H1 (cell line): ENCODE results near the gene EMP3. TPM values are rescaled to one million over a fixed set of nuclear protein-coding genes. Genes with fewer than 3 reads are reported as not detected.

ENCODE experiments used
- CTCF ChIA-PET: fragments of 300-600 bp; sonication (Branson Sonifier 250); formaldehyde crosslinking; loops from one replicate; lab custom pipeline; 2021; ENCODE audit not compliant: partially characterized antibody; lab: Charles Lee
- POLR2A ChIA-PET: fragments of 300-600 bp; sonication (Branson Sonifier 250); formaldehyde crosslinking; loops from one replicate; lab custom pipeline; 2021; ENCODE audit warnings: inconsistent platforms; ENCODE audit not compliant: partially characterized antibody; lab: Charles Lee
- DNase-seq, 2 experiments: peaks; one replicate each; pipeline versions ENCODE4 v3.0.0 to v3.0.0-alpha.2; 2010 to 2022; ENCODE audit warnings: low spot score in 2 of 2, low read depth in 1 of 2, mixed read lengths in 1 of 2
- FAIRE-seq: peaks from 2 replicates; lab custom pipeline; 2011; peaks lifted over from hg19 to GRCh38; lab: Jason Lieb, UNC
- H2AFZ ChIP-seq: 2 replicates; pipeline ENCODE4 v1.8.1; 2012; ENCODE audit warnings: low read length, inconsistent platforms
- H2AK5ac ChIP-seq: 2 replicates; pipeline ENCODE4 v1.6.1; 2013; ENCODE audit warnings: low read depth, low read length
- H2BK120ac ChIP-seq: replicated peaks from 2 replicates; pipeline ENCODE3; 2013; ENCODE audit warnings: low read depth, low read length, inconsistent platforms
- H2BK12ac ChIP-seq: 2 replicates; pipeline ENCODE4 v1.6.1; 2013; ENCODE audit warnings: low read depth, low read length
- H2BK15ac ChIP-seq: 2 replicates; pipeline ENCODE4 v1.6.1; 2013; ENCODE audit warnings: low read length
- H2BK20ac ChIP-seq: 2 replicates; pipeline ENCODE4 v1.6.1; 2013; ENCODE audit warnings: low read length
- H2BK5ac ChIP-seq: 2 replicates; pipeline ENCODE4 v1.6.1; 2013; ENCODE audit warnings: low read depth, low read length
- H3K14ac ChIP-seq: 2 replicates; pipeline ENCODE4 v1.6.1; 2013; ENCODE audit warnings: inconsistent platforms; ENCODE audit not compliant: insufficient read length
- H3K18ac ChIP-seq: 2 replicates; pipeline ENCODE4 v1.6.1; 2013; ENCODE audit warnings: low read length; ENCODE audit errors: extremely low read depth
- H3K23ac ChIP-seq: 2 replicates; pipeline ENCODE4 v1.6.1; 2013; ENCODE audit warnings: inconsistent platforms; ENCODE audit not compliant: insufficient read length
- H3K23me2 ChIP-seq: 2 replicates; pipeline ENCODE4 v1.6.1; 2013; ENCODE audit warnings: low read depth, low read length
- H3K27ac ChIP-seq: 2 replicates; pipeline ENCODE4 v1.6.1; 2011; ENCODE audit warnings: low read depth, low read length, inconsistent platforms
- H3K27me3 ChIP-seq, 4 experiments: replicated peaks in 1 of 4; 1 replicate in 1 of 4; 2 replicates in 3 of 4; pipeline versions ENCODE4 v1.6.1 to v1.8.1; 2011 to 2013; ENCODE audit warnings: low read length in 3 of 4, mild to moderate bottlenecking in 3 of 4, inconsistent platforms in 2 of 4, mixed read lengths in 2 of 4, moderate library complexity in 1 of 4; ENCODE audit not compliant: control insufficient read depth in 3 of 4, insufficient read depth in 3 of 4; ENCODE audit errors: extremely low read depth in 1 of 4
- H3K36me3 ChIP-seq, 4 experiments: 2 replicates each; pipeline versions ENCODE4 v1.6.1 to v1.8.1; 2011 to 2013; ENCODE audit warnings: mild to moderate bottlenecking in 4 of 4, low read length in 3 of 4, moderate library complexity in 2 of 4, control low read depth in 1 of 4, inconsistent platforms in 1 of 4; ENCODE audit not compliant: insufficient read depth in 4 of 4, control insufficient read depth in 2 of 4
- H3K4ac ChIP-seq: replicated peaks from 2 replicates; pipeline ENCODE3; 2013; ENCODE audit warnings: low read length, low read depth, mixed read lengths, inconsistent platforms; ENCODE audit not compliant: insufficient read length
- H3K4me1 ChIP-seq, 4 experiments: replicated peaks in 1 of 4; 1 replicate in 1 of 4; 2 replicates in 3 of 4; pipeline versions ENCODE4 v1.6.1 to v1.8.1; 2011 to 2013; ENCODE audit warnings: low read length in 3 of 4, inconsistent platforms in 2 of 4, mixed read lengths in 1 of 4; ENCODE audit not compliant: insufficient read depth in 4 of 4, control insufficient read depth in 3 of 4
- H3K4me2 ChIP-seq, 2 experiments: 2 replicates each; pipeline versions ENCODE4 v1.6.1 to v1.8.1; 2011 to 2013; ENCODE audit warnings: low read depth in 2 of 2, low read length in 2 of 2, control low read depth in 1 of 2, inconsistent platforms in 1 of 2, mild to moderate bottlenecking in 1 of 2; ENCODE audit not compliant: insufficient read depth in 1 of 2
- H3K4me3 ChIP-seq, 4 experiments: fragments of 200-600, 300-600 bp in 1 of 4; sonication (generic), shearing (Covaris generic), sonication (Bioruptor Twin) in 1 of 4; 2 replicates each; pipeline versions ENCODE4 v1.5.1 to v1.8.1; 2011 to 2016; ENCODE audit warnings: low read length in 4 of 4, low read depth in 3 of 4, control low read depth in 2 of 4, inconsistent platforms in 2 of 4, mild to moderate bottlenecking in 2 of 4, mixed read lengths in 1 of 4, moderate library complexity in 1 of 4; ENCODE audit not compliant: insufficient read depth in 2 of 4; ENCODE audit errors: extremely low read depth in 1 of 4
- H3K56ac ChIP-seq: replicated peaks from 2 replicates; pipeline ENCODE3; 2013; ENCODE audit warnings: low read depth, mild to moderate bottlenecking, mixed read lengths, low read length, inconsistent platforms; ENCODE audit not compliant: insufficient read length
- H3K79me1 ChIP-seq: 2 replicates; pipeline ENCODE4 v1.6.1; 2013; ENCODE audit warnings: low read depth, low read length, control low read depth
- H3K79me2 ChIP-seq, 2 experiments: 2 replicates each; pipeline versions ENCODE4 v1.6.1 to v1.8.1; 2012 to 2013; ENCODE audit warnings: low read length in 2 of 2, mild to moderate bottlenecking in 2 of 2, inconsistent platforms in 1 of 2; ENCODE audit not compliant: insufficient read depth in 2 of 2, control insufficient read depth in 1 of 2
- H3K9ac ChIP-seq, 4 experiments: replicated peaks in 1 of 4; 1 replicate in 1 of 4; 2 replicates in 3 of 4; pipeline versions ENCODE4 v1.6.1 to v1.8.1; 2011 to 2013; ENCODE audit warnings: low read depth in 3 of 4, low read length in 3 of 4, control low read depth in 2 of 4, mild to moderate bottlenecking in 2 of 4, moderate library complexity in 2 of 4, inconsistent platforms in 1 of 4; ENCODE audit errors: extremely low read depth in 1 of 4
- H3K9me3 ChIP-seq, 2 experiments: 2 replicates each; pipeline versions ENCODE4 v1.6.1 to v1.8.1; 2012 to 2013; ENCODE audit warnings: mild to moderate bottlenecking in 2 of 2, moderate library complexity in 2 of 2, control low read depth in 1 of 2, inconsistent platforms in 1 of 2, low read depth in 1 of 2, low read length in 1 of 2, mixed read lengths in 1 of 2; ENCODE audit not compliant: insufficient read depth in 2 of 2
- H4K20me1 ChIP-seq, 2 experiments: replicated peaks in 1 of 2; 2 replicates each; pipeline versions ENCODE3 to v1.8.1; 2011 to 2013; ENCODE audit warnings: inconsistent platforms in 2 of 2, low read length in 2 of 2, mild to moderate bottlenecking in 1 of 2; ENCODE audit not compliant: insufficient read depth in 2 of 2, control insufficient read depth in 1 of 2
- H4K5ac ChIP-seq: 2 replicates; pipeline ENCODE4 v1.6.1; 2013; ENCODE audit warnings: low read length, low read depth, mixed read lengths, inconsistent platforms; ENCODE audit not compliant: insufficient read length
- H4K8ac ChIP-seq: 2 replicates; pipeline ENCODE4 v1.8.0; 2013; ENCODE audit warnings: mild to moderate bottlenecking, moderate library complexity, low read length, inconsistent platforms; ENCODE audit not compliant: insufficient read depth; ENCODE audit errors: extremely low read depth
- H4K91ac ChIP-seq: replicated peaks from 2 replicates; pipeline ENCODE3; 2013; ENCODE audit warnings: low read length, mixed read lengths, inconsistent platforms; ENCODE audit not compliant: insufficient read length
- JUN ChIP-seq: IDR thresholded peaks from 2 replicates; pipeline ENCODE4 v1.6.1; 2011; ENCODE audit warnings: low read depth, mild to moderate bottlenecking, improper control_type of control experiment, low read length
- SIX5 ChIP-seq: IDR thresholded peaks from 2 replicates; pipeline ENCODE4 v1.6.1; 2011; ENCODE audit warnings: mild to moderate bottlenecking, low read depth, low read length
- WGBS, 2 experiments: shearing (Covaris generic) in 1 of 2; methylation state at CpG; one replicate each; pipeline versions ENCODE4 v1.1.6 to v1.1.7; 2013 to 2015; ENCODE audit warnings: low lambda C conversion rate in 2 of 2, mixed read lengths in 2 of 2, inconsistent platforms in 1 of 2, low coverage in 1 of 2, missing lambda C conversion rate in 1 of 2; ENCODE audit not compliant: insufficient replicate concordance in 2 of 2, insufficient coverage in 1 of 2, insufficient read length in 1 of 2; ENCODE audit errors: extremely low coverage in 1 of 2, missing lambda C conversion rate in 1 of 2; 5-methylcytosine and 5-hydroxymethylcytosine counted together
- polyA plus RNA-seq, 7 experiments: library from polyadenylated mRNA; depleted of rRNA in 3 of 7; stranded (reverse) in 5 of 7; unstranded in 2 of 7; fragments of >200 nt in 5 of 7; fragments of 200-250 nt in 2 of 7; gene quantifications; 1 replicate in 5 of 7; 2 replicates in 1 of 7; 4 replicates in 1 of 7; pipeline versions ENCODE4 v1.2.1 to v1.2.3, GENCODE V29; 2011 to 2013; ENCODE audit warnings: missing spikeins in 2 of 7, mixed read lengths in 2 of 7
- total RNA-seq: library from RNA; stranded (reverse); fragmentation: NEBNext Ultra II Directional; extraction: Animal tissue kit (Norgen Biotek cat#: 25700); gene quantifications from 2 replicates; pipeline ENCODE4 v1.2.1, GENCODE V29; 2021

Gene EMP3
- total and polyA plus RNA-seq, 2 of the 8 experiments (the other 6 are each of a cell fraction or from before 2014, with no cell fraction given), result 18.4 to 87.8 TPM

DNA sequence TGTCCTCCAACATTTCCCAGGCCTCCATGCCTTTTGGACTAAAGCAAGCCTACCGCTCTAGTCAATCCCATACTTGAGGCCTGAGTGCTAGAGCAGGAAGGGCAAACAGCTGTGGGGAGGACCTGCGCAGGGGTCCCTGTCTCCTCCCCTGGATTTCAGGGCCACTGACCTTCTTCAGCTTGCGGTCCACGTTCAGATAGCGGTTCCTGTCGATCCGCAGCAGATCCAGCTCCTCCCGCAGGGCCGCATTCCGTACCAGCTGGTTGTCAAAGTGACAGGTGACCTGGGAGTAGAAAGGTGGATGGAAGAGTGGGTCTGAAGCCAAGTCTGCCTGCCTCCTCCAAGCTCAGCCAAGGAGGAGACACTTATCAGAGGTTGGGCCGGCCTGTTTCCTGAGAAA lies 14.0 kb upstream of the EMP3 start:
- H2AK5ac ChIP-seq, result no peak overlapping the region
- ChIA-PET POLR2A (interaction anchor here (1.0 kb wide), 1 partner anchor 80 kb away, joined by 3 read pairs; the partner anchor contains the start of gene KDELR1), CTCF (interaction anchor here (0.7 to 5.0 kb wide), 3 partner anchors 23 to 279 kb away, joined by 3 to 37 read pairs (median 4); no protein-coding TSS in a partner anchor)
- no peak overlapping the region for H3K4ac ChIP-seq
- H3K14ac ChIP-seq, result no peak overlapping the region
- H4K8ac ChIP-seq, result no peak overlapping the region
- no peak overlapping the region for H2BK5ac ChIP-seq
- H3K27me3 ChIP-seq, result no peaks in the 10 kb centered on the region
- H4K5ac ChIP-seq, result no peak overlapping the region
- H2BK12ac ChIP-seq, result no peak overlapping the region
- H2BK20ac ChIP-seq, result no peak overlapping the region
- no peak overlapping the region for H3K27ac ChIP-seq
- H3K36me3 ChIP-seq, result no peaks in the 10 kb centered on the region
- H3K79me1 ChIP-seq, result no peaks in the 10 kb centered on the region
- H2BK120ac ChIP-seq, result no peak overlapping the region
- no peak overlapping the region for H3K56ac ChIP-seq
- TF ChIP-seq JUN (no peak), SIX5 (no peak)
- no peak overlapping the region for H4K91ac ChIP-seq
- no peak overlapping the region for H3K23ac ChIP-seq
- H3K4me1 ChIP-seq, result peaks cover 0 to 8% (median 4%) of the 10 kb centered on the region in 4 experiments; a peak in 5 of 7 replicates
- no peaks in the 10 kb centered on the region; a peak in 1 of 4 replicates for H3K9me3 ChIP-seq
- H2AFZ ChIP-seq, result no peak overlapping the region
- WGBS, 2 experiments, result 97% methylated on average over 11 of the region's 11 CpGs; no CpG with 5 or more reads in 1 of the 2 experiments
- FAIRE-seq, result no peak
- H4K20me1 ChIP-seq, result no peaks in the 10 kb centered on the region
- no peak overlapping the region for H3K18ac ChIP-seq
- no peaks in the 10 kb centered on the region for H3K79me2 ChIP-seq
- H3K9ac ChIP-seq, result no peak overlapping the region
- H2BK15ac ChIP-seq, result no peak overlapping the region
- H3K4me3 ChIP-seq, result no peak overlapping the region
- no peak overlapping the region for H3K4me2 ChIP-seq
- no peaks in the 10 kb centered on the region for H3K23me2 ChIP-seq
- DNase-seq, result no peak
